RWPE2 (cell line): ENCODE measurements around the gene PBX3.

Source experiments
- ATAC-seq: fragments of 200-7000 bp; cut with Tn5 transposase; 3 replicates; pipeline ENCODE4 v1.9.1; 2021; ENCODE audit warnings: low read depth
- DNase-seq: peaks from one replicate; pipeline ENCODE4 v3.0.0-alpha.2; 2020; ENCODE audit warnings: low spot score
- H3K27ac ChIP-seq: fragments of 450-650 bp; 2 replicates; pipeline ENCODE4 v1.5.1; 2017; ENCODE audit warnings: mild to moderate bottlenecking; ENCODE audit not compliant: poor library complexity, severe bottlenecking
- H3K27me3 ChIP-seq: fragments of 250-450 bp; sonication (Bioruptor Pico); 2 replicates; pipeline ENCODE4 v1.5.1; 2021; ENCODE audit warnings: mild to moderate bottlenecking, moderate library complexity; ENCODE audit not compliant: insufficient read depth, poor library complexity, severe bottlenecking
- H3K36me3 ChIP-seq: fragments of 250-450 bp; sonication (Bioruptor Pico); 2 replicates; pipeline ENCODE4 v1.5.1; 2020; ENCODE audit warnings: low read depth, mild to moderate bottlenecking, moderate library complexity
- H3K4me1 ChIP-seq: fragments of 250-450 bp; sonication (Bioruptor Pico); 2 replicates; pipeline ENCODE4 v1.5.1; 2021; ENCODE audit warnings: mild to moderate bottlenecking, moderate library complexity; ENCODE audit not compliant: insufficient read depth, poor library complexity, severe bottlenecking
- H3K4me3 ChIP-seq: fragments of 250-450 bp; sonication (Bioruptor Pico); 2 replicates; pipeline ENCODE4 v1.5.1; 2021; ENCODE audit warnings: mild to moderate bottlenecking, moderate library complexity; ENCODE audit not compliant: severe bottlenecking
- H3K9me3 ChIP-seq: fragments of 250-450 bp; sonication (Bioruptor Pico); 2 replicates; pipeline ENCODE4 v1.5.1; 2021; ENCODE audit warnings: mild to moderate bottlenecking, moderate library complexity; ENCODE audit not compliant: severe bottlenecking
- CTCF ChIP-seq: fragments of 450-650 bp; IDR thresholded peaks from one replicate; pipeline ENCODE4 v1.5.1; 2017; ENCODE audit warnings: mild to moderate bottlenecking, moderate library complexity; ENCODE audit not compliant: poor library complexity, severe bottlenecking

Gene PBX3

GRCh38 chr9:125785248-125785751, 38.1 kb downstream of the PBX3 start:
- Histone ChIP-seq H3K27me3 (no peaks in the 10 kb centered on the region), H3K9me3 (no peaks in the 10 kb centered on the region), H3K27ac (no peak overlapping the region), H3K4me1 (peaks cover 2% of the 10 kb centered on the region), H3K4me3 (no peak overlapping the region), H3K36me3 (no peaks in the 10 kb centered on the region)
- no peak for DNase-seq
- no peak for ATAC-seq
- no peak for TF ChIP-seq CTCF

GRCh38 chr9:125787715-125788114, 40.5 kb downstream of the PBX3 start:
- Histone ChIP-seq H3K9me3 (no peaks in the 10 kb centered on the region), H3K4me1 (peaks cover 2% of the 10 kb centered on the region), H3K36me3 (no peaks in the 10 kb centered on the region), H3K4me3 (no peak overlapping the region), H3K27ac (no peak overlapping the region), H3K27me3 (no peaks in the 10 kb centered on the region)
- TF ChIP-seq CTCF = no peak
- no peak for ATAC-seq
- DNase-seq = no peak

GRCh38 chr9:125789196-125789595, 42.0 kb downstream of the PBX3 start:
- DNase-seq (no peak), ATAC-seq (no peak)
- Histone ChIP-seq H3K27ac (no peak overlapping the region), H3K9me3 (no peaks in the 10 kb centered on the region), H3K4me1 (peaks cover 2% of the 10 kb centered on the region), H3K36me3 (no peaks in the 10 kb centered on the region), H3K4me3 (no peak overlapping the region), H3K27me3 (no peaks in the 10 kb centered on the region)
- no peak for TF ChIP-seq CTCF

GRCh38 chr9:125794708-125795107, 47.5 kb downstream of the PBX3 start:
- TF ChIP-seq CTCF = no peak
- no peak overlapping the region for H3K4me3 ChIP-seq
- H3K27ac ChIP-seq = no peak overlapping the region
- ATAC-seq = no peak
- no peak for DNase-seq
- no peaks in the 10 kb centered on the region for H3K27me3 ChIP-seq
- no peaks in the 10 kb centered on the region for H3K9me3 ChIP-seq
- peaks cover 2% of the 10 kb centered on the region; the same call in 1 of the 2 replicates for H3K36me3 ChIP-seq
- H3K4me1 ChIP-seq = no peaks in the 10 kb centered on the region

- DNase-seq = no peak
Observed at GRCh38 chr9:125795970-125796596, 48.9 kb downstream of the PBX3 start.

More at GRCh38 chr9:125795970-125796596, 48.9 kb downstream of the PBX3 start:
- Histone ChIP-seq H3K4me3 (no peak overlapping the region), H3K27me3 (no peaks in the 10 kb centered on the region), H3K4me1 (no peaks in the 10 kb centered on the region), H3K9me3 (no peaks in the 10 kb centered on the region), H3K36me3 (peaks cover 6% of the 10 kb centered on the region), H3K27ac (no peak overlapping the region)
- TF ChIP-seq CTCF = no peak
- ATAC-seq = no peak
